WTC11 (cell line): ENCODE data around the gene GCHFR. TPM values are rescaled to one million over a fixed set of nuclear protein-coding genes. Genes with fewer than 3 reads are reported as not detected.

Source experiments
- ATAC-seq: fragments of 200-7000 bp; cut with Tn5 transposase; 2 replicates; pipeline ENCODE4 v1.10.0; 2021; ENCODE audit warnings: mild to moderate bottlenecking, moderate library complexity
- CTCF ChIA-PET: fragments of 300-600 bp; sonication (Branson Sonifier 250); formaldehyde crosslinking; loops from one replicate; lab custom pipeline; 2021; ENCODE audit warnings: antibody characterized with exemption; lab: Charles Lee
- POLR2A ChIA-PET: fragments of 350-600 bp; sonication (Branson Sonifier 250); formaldehyde crosslinking; loops from one replicate; lab custom pipeline; 2021; ENCODE audit warnings: antibody characterized with exemption; lab: Charles Lee
- DNase-seq: peaks from one replicate; pipeline ENCODE4 v3.0.0; 2021; ENCODE audit warnings: low spot score
- H3K27ac Mint-ChIP-seq: 2 replicates; pipeline ENCODE4 v1.8.0; 2021; ENCODE audit warnings: mixed read lengths
- H3K27me3 Mint-ChIP-seq: 2 replicates; pipeline ENCODE4 v1.8.0; 2021; ENCODE audit warnings: low read depth, mild to moderate bottlenecking, moderate library complexity, mixed read lengths
- H3K36me3 Mint-ChIP-seq: 2 replicates; pipeline ENCODE4 v1.8.0; 2021; ENCODE audit warnings: mixed read lengths
- H3K4me1 Mint-ChIP-seq: 2 replicates; pipeline ENCODE4 v1.8.0; 2022; ENCODE audit warnings: mixed read lengths
- H3K4me3 Mint-ChIP-seq: 2 replicates; pipeline ENCODE4 v1.8.0; 2021; ENCODE audit warnings: mild to moderate bottlenecking, moderate library complexity, mixed read lengths
- H3K9me3 Mint-ChIP-seq: 2 replicates; pipeline ENCODE4 v1.8.0; 2021; ENCODE audit warnings: mixed read lengths
- CREB1 ChIP-seq: sonication (generic); formaldehyde crosslinking; IDR thresholded peaks from 2 replicates; pipeline ENCODE4 v1.8.0; 2023; ENCODE audit warnings: mild to moderate bottlenecking, missing genetic modification reagents
- ELF4 ChIP-seq: sonication (generic); formaldehyde crosslinking; IDR thresholded peaks from 2 replicates; pipeline ENCODE4 v1.8.1; 2022; ENCODE audit warnings: low read depth, mild to moderate bottlenecking, moderate library complexity, missing genetic modification reagents
- FOXJ3 ChIP-seq: sonication (generic); formaldehyde crosslinking; IDR thresholded peaks from 2 replicates; pipeline ENCODE4 v1.9.0; 2021; ENCODE audit warnings: missing genetic modification reagents, mild to moderate bottlenecking, borderline replicate concordance
- GRHL2 ChIP-seq: fragments of 250-450 bp; sonication (Bioruptor Pico); IDR thresholded peaks from 2 replicates; pipeline ENCODE4 v1.8.0; 2022; ENCODE audit warnings: mild to moderate bottlenecking, moderate library complexity; ENCODE audit not compliant: insufficient replicate concordance, severe bottlenecking
- MXD4 ChIP-seq: fragments of 250-450 bp; sonication (Bioruptor Pico); IDR thresholded peaks from 2 replicates; pipeline ENCODE4 v1.8.0; 2021; ENCODE audit warnings: mild to moderate bottlenecking, moderate library complexity, borderline replicate concordance
- RELA ChIP-seq: sonication (generic); formaldehyde crosslinking; IDR thresholded peaks from 2 replicates; pipeline ENCODE4 v1.8.1; 2022; ENCODE audit warnings: missing genetic modification reagents, mild to moderate bottlenecking, borderline replicate concordance
- SMAD3 ChIP-seq: sonication (generic); formaldehyde crosslinking; IDR thresholded peaks from 2 replicates; pipeline ENCODE4 v1.8.0; 2022; ENCODE audit warnings: missing genetic modification reagents, mild to moderate bottlenecking, borderline replicate concordance
- TCF7 ChIP-seq: sonication (generic); formaldehyde crosslinking; IDR thresholded peaks from 2 replicates; pipeline ENCODE4 v1.8.0; 2022; ENCODE audit warnings: mild to moderate bottlenecking, low read depth, missing genetic modification reagents, moderate library complexity
- TEAD4 ChIP-seq: sonication (generic); formaldehyde crosslinking; IDR thresholded peaks from 2 replicates; pipeline ENCODE4 v1.8.0; 2022; ENCODE audit warnings: mild to moderate bottlenecking, missing genetic modification reagents
- ZNF138 ChIP-seq: sonication (generic); formaldehyde crosslinking; conservative IDR thresholded peaks from 2 replicates; pipeline ENCODE4 v1.8.1; 2022; ENCODE audit warnings: mild to moderate bottlenecking, moderate library complexity, missing genetic modification reagents
- ZNF219 ChIP-seq: sonication (generic); formaldehyde crosslinking; IDR thresholded peaks from 2 replicates; pipeline ENCODE4 v1.8.0; 2023; ENCODE audit warnings: missing genetic modification reagents, mild to moderate bottlenecking, borderline replicate concordance
- total RNA-seq: library from RNA; stranded (reverse); gene quantifications from 3 replicates; pipeline ENCODE4 v1.2.3, GENCODE V29; 2021
- TF ChIP-seq, protein P1 (sequence below): fragments of 250-450 bp; sonication (Bioruptor Pico); conservative IDR thresholded peaks from 2 replicates; pipeline ENCODE4 v1.9.0; 2021; ENCODE audit warnings: mild to moderate bottlenecking
- TF ChIP-seq, protein P2 (sequence below): sonication (generic); formaldehyde crosslinking; IDR thresholded peaks from 2 replicates; pipeline ENCODE4 v1.8.0; 2023; ENCODE audit warnings: missing genetic modification reagents
- TF ChIP-seq, protein P3 (sequence below): sonication (generic); formaldehyde crosslinking; IDR thresholded peaks from 2 replicates; pipeline ENCODE4 v1.8.1; 2022; ENCODE audit warnings: mild to moderate bottlenecking, moderate library complexity, missing genetic modification reagents
- TF ChIP-seq, protein P4 (sequence below): sonication (generic); formaldehyde crosslinking; IDR thresholded peaks from 2 replicates; pipeline ENCODE4 v1.8.1; 2023; ENCODE audit warnings: mild to moderate bottlenecking, missing genetic modification reagents
- TF ChIP-seq, protein P5 (sequence below): sonication (generic); formaldehyde crosslinking; IDR thresholded peaks from 2 replicates; pipeline ENCODE4 v1.8.0; 2022; ENCODE audit warnings: mild to moderate bottlenecking, missing genetic modification reagents
- TF ChIP-seq, protein P6 (sequence below): sonication (generic); formaldehyde crosslinking; IDR thresholded peaks from 2 replicates; pipeline ENCODE4 v1.8.0; 2022; ENCODE audit warnings: mild to moderate bottlenecking, missing genetic modification reagents

GCHFR gene
- total RNA-seq, 1 experiment from 2014 or later = 42.3 TPM

DNA sequence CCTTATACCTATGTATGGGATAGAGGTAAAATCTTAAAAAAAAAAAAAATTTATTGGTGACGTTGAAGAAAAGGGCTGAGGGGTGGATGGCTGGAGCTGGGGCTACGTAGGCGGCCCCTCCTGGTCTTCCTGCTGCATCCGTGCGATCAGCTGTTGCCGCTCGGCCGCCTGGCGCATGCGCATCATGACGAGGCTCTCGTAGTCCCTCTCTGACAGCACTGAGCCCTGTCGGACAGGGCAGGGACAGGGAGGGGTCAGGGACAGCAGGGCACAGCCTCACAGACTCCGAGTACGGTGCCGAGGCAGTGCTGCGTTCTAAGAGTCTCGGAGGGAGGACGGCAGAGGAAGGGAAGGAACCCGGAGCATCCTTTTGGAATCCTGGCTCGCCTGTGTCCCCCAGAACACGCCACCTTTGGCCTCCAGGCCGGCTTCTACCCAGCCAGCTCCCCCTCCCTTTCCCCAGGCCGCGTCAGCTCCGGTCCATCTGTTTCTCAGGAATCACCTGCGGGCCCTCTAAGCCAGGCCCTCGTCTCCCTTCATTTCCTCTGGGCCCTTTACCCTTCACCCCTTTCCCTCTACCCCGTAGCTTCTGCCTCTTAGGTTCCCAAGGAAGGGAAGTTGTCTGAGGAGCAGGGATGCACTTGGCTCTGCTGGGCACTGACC, 4.1 kb downstream of the GCHFR start:
- TF ChIP-seq RELA (CRISPR knock-in tag) (no peak), SMAD3 (CRISPR knock-in tag) (no peak), GRHL2 (CRISPR knock-in tag) (no peak), ELF4 (CRISPR knock-in tag) (no peak), MXD4 (CRISPR knock-in tag) (no peak), TEAD4 (CRISPR knock-in tag) (no peak), CREB1 (no peak), ZNF138 (CRISPR knock-in tag) (no peak), TCF7 (no peak), FOXJ3 (no peak), ZNF219 (CRISPR knock-in tag) (no peak)
- TF ChIP-seq, protein P1, sequence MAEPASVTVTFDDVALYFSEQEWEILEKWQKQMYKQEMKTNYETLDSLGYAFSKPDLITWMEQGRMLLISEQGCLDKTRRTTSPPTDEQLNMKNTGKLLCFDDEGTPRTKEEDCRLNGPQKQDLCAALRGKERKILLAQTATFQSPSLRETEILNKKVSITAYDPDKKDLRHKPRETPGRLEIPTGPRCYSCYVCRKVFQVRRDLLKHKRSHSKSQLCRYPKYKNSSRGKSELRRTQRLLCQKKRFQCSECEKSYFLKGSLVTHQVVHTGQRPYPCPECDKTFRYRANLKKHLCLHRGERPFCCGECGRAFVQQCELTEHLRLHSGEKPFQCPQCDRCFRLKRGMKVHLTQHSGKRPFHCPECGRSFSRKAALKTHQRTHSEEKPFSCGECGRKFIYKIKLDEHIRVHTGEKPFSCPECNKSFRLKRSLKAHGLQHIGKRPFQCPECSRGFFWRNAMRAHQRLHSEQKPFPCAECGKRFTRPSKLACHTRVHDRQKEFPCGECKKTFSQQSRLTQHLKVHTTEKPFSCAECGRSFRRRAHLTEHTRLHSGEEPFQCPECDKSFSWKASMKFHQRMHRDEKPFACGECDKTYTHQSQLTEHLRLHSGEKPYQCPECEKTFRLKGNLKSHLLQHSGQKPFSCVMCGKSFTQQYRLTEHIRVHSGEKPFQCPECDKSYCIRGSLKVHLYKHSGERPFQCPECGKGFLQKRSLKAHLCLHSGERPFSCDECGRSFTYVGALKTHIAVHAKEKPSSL (CRISPR knock-in tag) = no peak
- TF ChIP-seq, protein P2, sequence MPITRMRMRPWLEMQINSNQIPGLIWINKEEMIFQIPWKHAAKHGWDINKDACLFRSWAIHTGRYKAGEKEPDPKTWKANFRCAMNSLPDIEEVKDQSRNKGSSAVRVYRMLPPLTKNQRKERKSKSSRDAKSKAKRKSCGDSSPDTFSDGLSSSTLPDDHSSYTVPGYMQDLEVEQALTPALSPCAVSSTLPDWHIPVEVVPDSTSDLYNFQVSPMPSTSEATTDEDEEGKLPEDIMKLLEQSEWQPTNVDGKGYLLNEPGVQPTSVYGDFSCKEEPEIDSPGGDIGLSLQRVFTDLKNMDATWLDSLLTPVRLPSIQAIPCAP = no peak
- TF ChIP-seq, protein P3, sequence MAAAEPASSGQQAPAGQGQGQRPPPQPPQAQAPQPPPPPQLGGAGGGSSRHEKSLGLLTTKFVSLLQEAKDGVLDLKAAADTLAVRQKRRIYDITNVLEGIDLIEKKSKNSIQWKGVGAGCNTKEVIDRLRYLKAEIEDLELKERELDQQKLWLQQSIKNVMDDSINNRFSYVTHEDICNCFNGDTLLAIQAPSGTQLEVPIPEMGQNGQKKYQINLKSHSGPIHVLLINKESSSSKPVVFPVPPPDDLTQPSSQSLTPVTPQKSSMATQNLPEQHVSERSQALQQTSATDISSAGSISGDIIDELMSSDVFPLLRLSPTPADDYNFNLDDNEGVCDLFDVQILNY = no peak
- TF ChIP-seq, protein P4, sequence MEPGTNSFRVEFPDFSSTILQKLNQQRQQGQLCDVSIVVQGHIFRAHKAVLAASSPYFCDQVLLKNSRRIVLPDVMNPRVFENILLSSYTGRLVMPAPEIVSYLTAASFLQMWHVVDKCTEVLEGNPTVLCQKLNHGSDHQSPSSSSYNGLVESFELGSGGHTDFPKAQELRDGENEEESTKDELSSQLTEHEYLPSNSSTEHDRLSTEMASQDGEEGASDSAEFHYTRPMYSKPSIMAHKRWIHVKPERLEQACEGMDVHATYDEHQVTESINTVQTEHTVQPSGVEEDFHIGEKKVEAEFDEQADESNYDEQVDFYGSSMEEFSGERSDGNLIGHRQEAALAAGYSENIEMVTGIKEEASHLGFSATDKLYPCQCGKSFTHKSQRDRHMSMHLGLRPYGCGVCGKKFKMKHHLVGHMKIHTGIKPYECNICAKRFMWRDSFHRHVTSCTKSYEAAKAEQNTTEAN (CRISPR knock-in tag) = no peak
- TF ChIP-seq, protein P5, sequence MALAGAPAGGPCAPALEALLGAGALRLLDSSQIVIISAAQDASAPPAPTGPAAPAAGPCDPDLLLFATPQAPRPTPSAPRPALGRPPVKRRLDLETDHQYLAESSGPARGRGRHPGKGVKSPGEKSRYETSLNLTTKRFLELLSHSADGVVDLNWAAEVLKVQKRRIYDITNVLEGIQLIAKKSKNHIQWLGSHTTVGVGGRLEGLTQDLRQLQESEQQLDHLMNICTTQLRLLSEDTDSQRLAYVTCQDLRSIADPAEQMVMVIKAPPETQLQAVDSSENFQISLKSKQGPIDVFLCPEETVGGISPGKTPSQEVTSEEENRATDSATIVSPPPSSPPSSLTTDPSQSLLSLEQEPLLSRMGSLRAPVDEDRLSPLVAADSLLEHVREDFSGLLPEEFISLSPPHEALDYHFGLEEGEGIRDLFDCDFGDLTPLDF (CRISPR knock-in tag) = no peak
- TF ChIP-seq, protein P6, sequence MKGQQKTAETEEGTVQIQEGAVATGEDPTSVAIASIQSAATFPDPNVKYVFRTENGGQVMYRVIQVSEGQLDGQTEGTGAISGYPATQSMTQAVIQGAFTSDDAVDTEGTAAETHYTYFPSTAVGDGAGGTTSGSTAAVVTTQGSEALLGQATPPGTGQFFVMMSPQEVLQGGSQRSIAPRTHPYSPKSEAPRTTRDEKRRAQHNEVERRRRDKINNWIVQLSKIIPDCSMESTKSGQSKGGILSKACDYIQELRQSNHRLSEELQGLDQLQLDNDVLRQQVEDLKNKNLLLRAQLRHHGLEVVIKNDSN (CRISPR knock-in tag) = no peak
- TF ChIP-seq, all 79 proteins: peak for 0
- CTCF ChIA-PET = interaction anchor here (0.5 to 7.8 kb wide), 9 partner anchors 15 to 163 kb away, joined by 3 to 60 read pairs (median 4); partner anchors contain the start of gene VPS18
- no peak for DNase-seq
- ATAC-seq = no peak
- H3K27ac Mint-ChIP-seq = no peak overlapping the region
- POLR2A ChIA-PET = interaction anchor here (0.5 to 1.2 kb wide), 2 partner anchors 9 to 20 kb away, joined by 3 to 4 read pairs; no protein-coding TSS in a partner anchor
- H3K9me3 Mint-ChIP-seq = no peaks in the 10 kb centered on the region
- H3K36me3 Mint-ChIP-seq = no peaks in the 10 kb centered on the region; the same call in 1 of the 2 replicates
- no peak overlapping the region for H3K4me3 Mint-ChIP-seq
- H3K27me3 Mint-ChIP-seq = peaks cover 4% of the 10 kb centered on the region
- H3K4me1 Mint-ChIP-seq = peaks cover 31% of the 10 kb centered on the region
